ENCODE results near the gene NEU2.
A peak's percentile ranks its signal among the peaks of the same experiment; 100 is the strongest.
"Not testable (repeated sequence)": the region's sequence is repeated elsewhere in the genome, so short reads cannot be mapped to it uniquely, and the experiment has no call there.

Gene NEU2

GRCh38 chr2:233062451-233062850 lies 30.0 kb downstream of the NEU2 start:
- intact Hi-C loops (cut with micrococcal nuclease), result loop anchor here (5.0 kb wide), 1 partner anchor 190 kb away; the partner anchor contains the start of gene ATG16L1
- no peaks in the 10 kb centered on the region for H3K27me3 Mint-ChIP-seq
- H3K9me3 Mint-ChIP-seq, result no peaks in the 10 kb centered on the region
- H3K36me3 Mint-ChIP-seq (ENCODE audit: low read depth), result peaks cover 69% of the 10 kb centered on the region
- peak overlapping the region; percentile 95 for H3K4me3 Mint-ChIP-seq
- peak overlapping the region; percentile 92 for H3K27ac Mint-ChIP-seq
- H3K4me1 Mint-ChIP-seq (ENCODE audit: low read depth), result peaks cover 73% of the 10 kb centered on the region

GRCh38 chr2:233062946-233063268 lies 30.4 kb downstream of the NEU2 start:
- Mint-ChIP-seq H3K4me3 (peak overlapping the region; percentile 95), H3K4me1 (ENCODE audit: low read depth) (peaks cover 73% of the 10 kb centered on the region), H3K27me3 (no peaks in the 10 kb centered on the region), H3K27ac (peak overlapping the region; percentile 92), H3K9me3 (no peaks in the 10 kb centered on the region), H3K36me3 (ENCODE audit: low read depth) (peaks cover 70% of the 10 kb centered on the region)
- intact Hi-C loops (cut with micrococcal nuclease), result loop anchor here (5.0 kb wide), 1 partner anchor 189 kb away; the partner anchor contains the start of gene ATG16L1

- Mint-ChIP-seq H3K4me1 (ENCODE audit: low read depth) (peaks cover 72% of the 10 kb centered on the region), H3K9me3 (no peaks in the 10 kb centered on the region), H3K36me3 (ENCODE audit: low read depth) (peaks cover 71% of the 10 kb centered on the region), H3K27me3 (no peaks in the 10 kb centered on the region), H3K27ac (peak overlapping the region; percentile 92), H3K4me3 (peak overlapping the region; percentile 95)
- intact Hi-C loops (cut with micrococcal nuclease), result loop anchor here (5.0 kb wide), 1 partner anchor 189 kb away; the partner anchor contains the start of gene ATG16L1
Observed at GRCh38 chr2:233063269-233063975, 30.9 kb downstream of the NEU2 start.

GRCh38 chr2:233063976-233064411 lies 31.5 kb downstream of the NEU2 start:
- intact Hi-C loops (cut with micrococcal nuclease), result loop anchor here (5.0 kb wide), 1 partner anchor 188 kb away; the partner anchor contains the start of gene ATG16L1
- Mint-ChIP-seq H3K36me3 (ENCODE audit: low read depth) (peaks cover 77% of the 10 kb centered on the region), H3K9me3 (no peaks in the 10 kb centered on the region)

GRCh38 chr2:233064530-233065199 lies 32.2 kb downstream of the NEU2 start:
- Mint-ChIP-seq H3K36me3 (ENCODE audit: low read depth) (peaks cover 77% of the 10 kb centered on the region), H3K9me3 (no peaks in the 10 kb centered on the region), H3K4me3 (peak overlapping the region; percentile 43), H3K27ac (no peak overlapping the region), H3K27me3 (no peaks in the 10 kb centered on the region), H3K4me1 (ENCODE audit: low read depth) (peaks cover 67% of the 10 kb centered on the region)
- intact Hi-C loops (cut with micrococcal nuclease), result loop anchor here (5.0 kb wide), 1 partner anchor 188 kb away; the partner anchor contains the start of gene ATG16L1

More at GRCh38 chr2:233063976-233064411, 31.5 kb downstream of the NEU2 start:
- Mint-ChIP-seq H3K4me1 (ENCODE audit: low read depth) (peaks cover 72% of the 10 kb centered on the region), H3K4me3 (peak overlapping the region; percentile 95), H3K27me3 (no peaks in the 10 kb centered on the region), H3K27ac (no peak overlapping the region)

GRCh38 chr2:233065200-233065589 lies 32.7 kb downstream of the NEU2 start:
- Mint-ChIP-seq H3K36me3 (ENCODE audit: low read depth) (peaks cover 81% of the 10 kb centered on the region), H3K4me1 (ENCODE audit: low read depth) (peaks cover 67% of the 10 kb centered on the region), H3K27ac (peak overlapping the region; percentile 34)
- H3K4me3 Mint-ChIP-seq; H3K9me3 Mint-ChIP-seq; intact Hi-C loops (cut with micrococcal nuclease); H3K27me3 Mint-ChIP-seq: not testable (repeated sequence)

GRCh38 chr2:233065954-233066470 lies 33.5 kb downstream of the NEU2 start:
- no peaks in the 10 kb centered on the region for H3K27me3 Mint-ChIP-seq
- no peak overlapping the region for H3K4me3 Mint-ChIP-seq
- H3K27ac Mint-ChIP-seq, result peak overlapping the region; percentile 34
- no peaks in the 10 kb centered on the region for H3K9me3 Mint-ChIP-seq
- peaks cover 76% of the 10 kb centered on the region for H3K4me1 Mint-ChIP-seq (ENCODE audit: low read depth)
- intact Hi-C loops (cut with micrococcal nuclease), result no loop called here
- H3K36me3 Mint-ChIP-seq (ENCODE audit: low read depth), result peaks cover 81% of the 10 kb centered on the region

- Mint-ChIP-seq H3K9me3 (peaks cover 9% of the 10 kb centered on the region), H3K27ac (peak overlapping the region; percentile 37), H3K4me1 (ENCODE audit: low read depth) (peaks cover 53% of the 10 kb centered on the region), H3K4me3 (no peak overlapping the region), H3K36me3 (ENCODE audit: low read depth) (peaks cover 67% of the 10 kb centered on the region), H3K27me3 (no peaks in the 10 kb centered on the region)
- intact Hi-C loops (cut with micrococcal nuclease), result no loop called here
Observed at GRCh38 chr2:233068762-233069418, 36.4 kb downstream of the NEU2 start.

- Mint-ChIP-seq H3K36me3 (ENCODE audit: low read depth) (peaks cover 33% of the 10 kb centered on the region), H3K27me3 (no peaks in the 10 kb centered on the region), H3K4me3 (no peak overlapping the region), H3K27ac (no peak overlapping the region), H3K4me1 (ENCODE audit: low read depth) (peaks cover 26% of the 10 kb centered on the region), H3K9me3 (peaks cover 9% of the 10 kb centered on the region)
- intact Hi-C loops (cut with micrococcal nuclease), result no loop called here
Observed at GRCh38 chr2:233072838-233073237, 40.4 kb downstream of the NEU2 start.

- intact Hi-C loops (cut with micrococcal nuclease), result loop anchor here (2.0 kb wide), 1 partner anchor 15 kb away; no protein-coding TSS in a partner anchor
- Mint-ChIP-seq H3K27ac (no peak overlapping the region), H3K9me3 (peaks cover 9% of the 10 kb centered on the region), H3K4me3 (no peak overlapping the region), H3K4me1 (ENCODE audit: low read depth) (peaks cover 30% of the 10 kb centered on the region), H3K27me3 (no peaks in the 10 kb centered on the region), H3K36me3 (ENCODE audit: low read depth) (peaks cover 38% of the 10 kb centered on the region)
Observed at GRCh38 chr2:233074106-233074505, 41.6 kb downstream of the NEU2 start.

- no peak overlapping the region for H3K4me3 Mint-ChIP-seq
- no peak overlapping the region for H3K27ac Mint-ChIP-seq
Observed at GRCh38 chr2:233075141-233075965, 42.9 kb downstream of the NEU2 start.

GRCh38 chr2:233075966-233076339 lies 43.5 kb downstream of the NEU2 start:
- Mint-ChIP-seq H3K9me3 (peaks cover 9% of the 10 kb centered on the region), H3K27me3 (no peaks in the 10 kb centered on the region), H3K4me1 (ENCODE audit: low read depth) (peaks cover 35% of the 10 kb centered on the region), H3K4me3 (no peak overlapping the region), H3K36me3 (ENCODE audit: low read depth) (peaks cover 46% of the 10 kb centered on the region), H3K27ac (no peak overlapping the region)
- intact Hi-C loops (cut with micrococcal nuclease), result loop anchor here (2.0 kb wide), 1 partner anchor 13 kb away; no protein-coding TSS in a partner anchor

More at GRCh38 chr2:233075141-233075965, 42.9 kb downstream of the NEU2 start:
- Mint-ChIP-seq H3K9me3 (peaks cover 9% of the 10 kb centered on the region), H3K36me3 (ENCODE audit: low read depth) (peaks cover 46% of the 10 kb centered on the region), H3K4me1 (ENCODE audit: low read depth) (peaks cover 35% of the 10 kb centered on the region), H3K27me3 (no peaks in the 10 kb centered on the region)
- intact Hi-C loops (cut with micrococcal nuclease), result loop anchor here (2.0 kb wide), 1 partner anchor 13 kb away; no protein-coding TSS in a partner anchor

- H3K4me1 Mint-ChIP-seq (ENCODE audit: low read depth), result peaks cover 42% of the 10 kb centered on the region
- H3K27me3 Mint-ChIP-seq, result no peaks in the 10 kb centered on the region
- intact Hi-C loops (cut with micrococcal nuclease), result no loop called here
- no peak overlapping the region for H3K27ac Mint-ChIP-seq
- H3K36me3 Mint-ChIP-seq (ENCODE audit: low read depth), result peaks cover 46% of the 10 kb centered on the region
- H3K9me3 Mint-ChIP-seq, result peaks cover 4% of the 10 kb centered on the region
- H3K4me3 Mint-ChIP-seq, result no peak overlapping the region
Observed at GRCh38 chr2:233076749-233077148, 44.3 kb downstream of the NEU2 start.

Data from dendritic cell treated with granulocyte-macrophage colony-stimulating factor and Interleukin-4, amounts not matched to agents 40 ng/mL and 50 ng/mL, for 4 days (primary cell).